Amygdala (tissue), 56 donors: ENCODE measurements around the gene XDH.

Experiments
- DNase-seq, 56 donors: peaks; one replicate each; lab custom pipeline; 2025; lab: John Stamatoyannopoulos, UW

The XDH gene

DNA sequence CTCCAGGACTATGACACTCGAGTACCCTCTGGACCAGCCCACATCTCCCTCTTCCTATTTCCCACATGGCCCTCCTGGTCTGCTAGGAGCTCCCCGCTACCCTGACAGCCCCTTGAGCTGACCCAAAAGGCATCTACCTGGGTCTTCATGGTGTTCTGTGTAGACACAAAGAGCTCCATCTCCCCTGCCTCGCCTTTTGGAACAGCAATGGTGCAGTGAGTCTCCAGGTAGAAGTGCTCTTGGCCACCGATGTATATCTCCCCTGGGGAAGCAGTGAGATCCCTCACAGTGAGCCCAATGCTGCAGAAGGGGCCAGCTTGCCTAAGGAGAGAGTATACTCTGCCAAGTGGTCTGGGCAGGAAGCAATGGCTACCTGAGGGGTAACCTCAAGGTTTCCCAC, 47.8 kb downstream of the XDH start:
- DNase-seq: no peak

DNA sequence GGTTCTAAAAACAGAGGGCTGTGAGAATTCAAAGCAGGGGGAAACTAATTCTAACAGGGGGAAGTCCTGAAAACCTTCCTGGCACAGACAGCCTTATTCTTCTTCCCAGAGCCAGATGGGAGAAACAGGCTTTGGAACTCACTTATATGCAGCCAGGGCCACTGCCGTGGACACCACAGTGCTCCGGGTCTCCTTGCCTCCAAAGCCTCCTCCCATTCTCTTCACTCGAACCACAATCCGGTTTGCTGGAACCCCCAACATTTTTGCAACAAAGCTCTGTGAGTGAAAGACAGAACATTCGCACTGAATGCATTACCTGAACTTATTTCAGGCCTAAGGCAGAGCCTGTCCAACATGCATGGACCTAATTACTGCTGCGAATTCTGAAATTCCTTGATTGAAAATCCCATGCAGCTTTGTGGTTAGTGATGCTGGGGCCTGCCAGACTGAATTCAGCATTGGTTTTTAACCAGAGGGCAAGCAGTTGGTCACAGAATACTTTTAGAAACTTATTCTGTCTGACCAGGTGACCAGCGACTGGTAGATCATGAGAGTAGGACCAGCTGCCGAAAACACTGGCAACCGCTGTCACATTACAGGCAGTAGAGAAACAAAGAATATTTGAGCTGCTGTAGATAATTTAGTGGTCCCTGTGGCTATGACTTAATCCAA, 48.6 kb downstream of the XDH start:
- no peak for DNase-seq

DNA sequence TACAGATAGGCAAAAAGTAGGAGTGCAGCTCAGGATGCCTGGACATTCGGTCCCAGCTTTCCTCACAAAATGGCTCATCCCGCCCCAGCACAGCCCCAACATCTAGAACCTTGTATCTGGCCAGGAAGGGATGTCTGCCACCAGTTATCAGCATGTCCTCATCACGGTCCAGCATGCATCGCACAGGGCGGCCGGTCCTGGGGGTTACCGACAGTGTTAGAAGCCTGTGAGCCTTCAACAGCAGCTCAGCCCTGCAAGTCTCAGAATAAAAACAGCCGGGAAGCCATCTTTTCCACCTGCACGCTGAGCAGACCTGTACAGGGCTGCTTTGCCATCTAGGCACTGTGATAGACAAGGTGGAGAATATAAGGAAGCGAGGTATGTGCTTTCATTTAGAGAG, 49.2 kb downstream of the XDH start:
- DNase-seq: no peak

DNA sequence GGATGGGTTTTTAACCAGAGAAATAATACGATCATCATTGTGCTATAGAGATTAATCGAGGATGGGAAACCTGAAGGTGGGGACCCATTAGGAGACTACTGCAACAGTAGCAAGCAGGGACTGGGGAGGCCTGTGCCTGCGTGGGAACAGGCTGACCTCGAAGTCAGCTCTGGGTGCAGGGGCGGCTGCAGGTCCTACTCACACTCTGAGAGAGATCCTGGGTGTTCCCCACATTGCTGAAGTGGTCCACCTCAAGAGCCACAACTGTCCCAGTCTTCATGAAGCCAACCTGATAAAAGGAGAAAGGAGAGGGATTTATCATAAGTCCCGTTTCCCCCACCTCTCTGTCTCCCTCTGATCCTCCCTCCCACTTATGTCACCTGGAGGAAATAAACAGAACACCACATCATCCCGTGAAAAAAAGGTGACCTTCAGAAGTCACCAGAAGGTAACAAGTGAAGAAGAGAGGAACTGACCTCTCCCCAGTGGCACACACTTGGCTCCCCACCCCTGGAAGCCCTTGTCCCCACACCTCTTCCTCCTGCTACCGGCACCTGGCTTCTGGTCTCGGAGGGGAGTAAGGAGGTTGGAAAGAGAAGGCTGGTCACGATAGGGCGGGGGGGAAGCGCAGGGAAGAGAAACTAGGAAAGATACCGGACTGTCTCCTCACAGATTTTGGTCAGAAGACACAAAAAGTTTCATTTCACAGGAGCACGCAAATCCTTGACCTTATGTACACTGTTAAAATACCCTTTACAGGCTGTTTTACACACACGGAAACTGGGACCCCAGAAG, 50.4 kb downstream of the XDH start:
- DNase-seq: no peak

DNA sequence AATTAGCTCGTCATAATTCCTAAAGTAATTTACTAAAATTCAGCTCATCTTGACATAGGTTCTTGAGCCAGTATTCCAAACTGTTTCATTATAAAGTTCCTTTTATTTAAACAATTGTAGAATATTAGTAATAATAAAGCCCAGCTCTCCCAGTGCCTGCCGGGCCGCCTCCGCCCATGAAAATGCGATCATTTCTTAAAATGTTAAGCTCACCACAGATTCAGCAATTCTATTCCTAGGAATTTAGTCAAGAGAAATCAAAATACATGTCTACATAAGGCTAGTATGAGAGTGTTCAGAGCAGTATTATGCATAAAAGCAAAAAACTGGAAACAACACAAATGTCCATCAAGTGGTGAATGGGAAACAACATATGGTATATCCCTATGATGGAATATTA, 52.0 kb downstream of the XDH start:
- DNase-seq: no peak

DNA sequence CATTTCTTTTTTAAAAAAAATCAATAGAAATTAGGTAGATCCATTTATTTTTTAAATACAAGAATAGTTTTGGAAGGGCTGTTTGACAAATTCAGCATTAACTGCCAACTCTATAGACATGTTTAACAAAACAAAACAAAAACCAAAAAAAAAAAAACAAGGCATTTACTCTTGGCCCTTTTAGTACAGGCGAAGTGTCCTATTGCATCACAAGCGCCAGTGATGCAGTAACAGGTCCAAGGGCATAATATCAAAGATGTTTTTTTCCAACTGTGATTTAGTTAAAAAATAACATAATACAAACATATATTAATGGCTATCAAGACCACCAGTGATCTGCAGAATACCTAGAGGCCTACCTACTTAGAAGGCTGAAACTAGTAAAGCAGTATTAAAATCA, 55.3 kb downstream of the XDH start:
- DNase-seq: no peak

DNA sequence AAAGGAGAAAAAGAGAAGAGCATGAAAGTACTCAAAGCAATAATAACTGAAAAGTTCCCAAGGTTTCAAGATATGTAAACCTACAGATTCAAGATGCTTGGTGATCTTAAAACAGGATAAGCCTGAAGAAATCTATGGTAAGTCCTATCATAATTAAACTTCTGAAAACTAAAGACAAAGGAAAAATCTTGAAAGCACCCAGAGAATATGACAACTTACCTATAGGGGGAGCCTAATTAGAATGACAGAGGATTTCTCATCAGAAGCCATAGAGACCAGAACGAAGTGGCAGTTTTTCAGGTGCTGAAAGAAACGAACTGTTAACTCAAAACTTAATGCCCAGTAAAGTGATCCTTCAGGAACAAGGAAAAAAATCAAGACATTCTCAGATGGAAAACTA, 59.7 kb downstream of the XDH start:
- no peak for DNase-seq

DNA sequence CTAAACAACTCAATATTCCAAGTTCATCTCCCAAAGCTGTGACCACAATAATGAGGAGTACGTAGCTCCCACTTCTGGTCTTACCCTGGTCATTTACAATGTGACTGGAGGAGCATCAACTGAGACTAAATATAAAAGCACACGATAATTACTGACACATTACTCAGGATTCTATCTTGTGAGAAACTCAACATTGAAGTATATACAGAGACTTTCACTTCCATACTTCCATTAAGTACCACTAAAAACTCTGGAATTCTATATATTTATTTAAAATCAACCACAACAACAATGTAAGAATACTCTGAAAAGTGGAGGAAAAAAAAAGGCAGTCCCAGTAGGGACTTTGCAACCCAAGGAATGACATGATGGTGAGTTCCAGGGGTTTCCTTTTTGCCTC, 61.4 kb downstream of the XDH start:
- no peak for DNase-seq

DNA sequence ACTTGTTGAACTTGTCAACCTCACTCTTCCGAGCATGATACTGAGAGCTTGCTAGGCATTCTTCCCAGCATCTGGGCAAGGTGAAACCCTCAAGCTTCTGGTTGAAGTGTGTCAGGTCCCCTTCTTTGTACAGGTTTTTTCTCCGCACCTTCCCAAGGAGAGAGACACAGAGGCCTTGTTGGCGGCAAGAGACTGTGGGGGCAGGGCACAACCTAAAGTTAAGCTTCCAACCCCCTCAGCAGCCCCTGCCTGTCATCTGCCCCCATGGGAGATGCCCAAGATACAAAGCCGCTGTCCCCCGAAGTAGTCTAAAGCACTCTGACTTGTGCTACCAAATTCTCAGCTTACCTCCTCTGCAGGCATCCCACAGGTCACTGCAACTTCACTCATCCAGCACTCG, 64.9 kb downstream of the XDH start:
- no peak for DNase-seq

DNA sequence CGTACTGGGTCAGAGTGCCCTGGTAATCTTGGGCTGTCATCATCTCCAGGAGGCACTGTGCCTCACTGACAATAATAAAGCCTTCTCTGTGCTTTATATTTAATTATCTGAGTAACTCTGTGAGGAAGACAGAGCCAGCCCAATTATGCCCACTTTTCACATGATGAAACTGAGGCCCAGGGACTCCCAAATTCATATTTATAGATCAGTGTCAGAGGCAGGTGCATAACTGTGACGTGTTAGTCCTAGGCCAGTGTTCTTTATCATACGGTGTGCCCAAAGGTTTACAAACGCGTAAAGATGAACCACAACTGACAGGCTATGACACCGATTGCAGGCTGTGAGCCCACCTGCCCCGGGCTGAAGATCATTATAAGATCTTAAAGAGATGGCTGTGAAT, 65.4 kb downstream of the XDH start:
- DNase-seq: no peak

DNA sequence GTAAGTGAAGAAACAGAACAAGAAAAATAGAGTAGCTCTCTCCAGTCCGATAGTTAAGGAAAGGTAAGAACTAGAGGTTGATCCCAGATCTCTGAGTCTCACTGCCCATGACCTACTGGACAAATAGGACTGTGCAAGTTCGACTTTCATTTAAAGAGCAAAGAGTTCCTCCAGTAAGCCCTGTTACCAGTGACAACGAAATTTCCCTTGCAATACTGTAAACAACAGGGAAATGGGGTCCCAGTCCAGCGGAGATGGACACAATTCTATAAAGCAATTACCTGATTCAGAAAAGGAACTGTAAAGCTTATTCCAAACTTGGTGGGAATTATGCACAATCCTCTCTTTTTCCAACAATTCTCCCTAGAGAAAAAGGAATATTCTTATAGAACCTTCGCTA, 65.9 kb downstream of the XDH start:
- no peak for DNase-seq

DNA sequence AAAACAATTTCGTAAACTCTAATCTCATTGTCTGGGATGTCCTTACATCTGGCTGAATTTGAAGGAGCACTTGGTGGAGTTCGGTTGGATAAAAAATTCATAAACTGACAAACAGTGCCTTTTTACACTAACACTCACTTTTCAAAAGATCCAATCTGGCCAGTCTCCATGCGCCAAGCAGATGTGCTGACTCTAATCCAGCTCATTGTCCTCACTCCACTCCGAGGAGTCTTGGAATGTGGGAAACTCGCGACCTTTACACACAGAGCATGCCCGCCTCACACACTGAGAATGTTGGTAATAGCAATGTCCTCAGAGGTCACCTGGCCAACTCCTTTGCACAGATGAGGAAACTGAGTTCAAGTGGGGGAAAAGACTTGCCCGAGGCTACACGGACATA, 66.8 kb downstream of the XDH start:
- no peak for DNase-seq

DNA sequence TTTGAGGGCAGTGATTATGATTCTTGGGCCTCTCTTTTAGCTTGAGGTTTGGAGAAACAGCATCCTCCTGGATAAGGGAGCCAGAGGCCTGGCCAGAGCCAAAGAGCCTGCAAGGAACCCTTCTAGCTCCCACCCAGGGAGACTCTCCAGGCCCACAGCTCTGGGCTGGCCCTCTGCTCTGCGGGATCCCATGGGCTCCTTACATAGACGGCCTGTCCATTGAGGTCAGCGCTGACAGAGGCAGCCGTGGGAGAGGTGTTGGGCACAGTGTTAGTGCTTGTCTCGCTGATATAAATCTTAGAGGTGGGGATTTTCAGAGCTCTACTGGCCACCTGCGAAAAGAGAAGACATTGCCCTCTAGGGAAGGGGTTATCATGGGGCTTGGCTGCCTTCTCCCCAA, 67.2 kb downstream of the XDH start:
- DNase-seq: no peak

DNA sequence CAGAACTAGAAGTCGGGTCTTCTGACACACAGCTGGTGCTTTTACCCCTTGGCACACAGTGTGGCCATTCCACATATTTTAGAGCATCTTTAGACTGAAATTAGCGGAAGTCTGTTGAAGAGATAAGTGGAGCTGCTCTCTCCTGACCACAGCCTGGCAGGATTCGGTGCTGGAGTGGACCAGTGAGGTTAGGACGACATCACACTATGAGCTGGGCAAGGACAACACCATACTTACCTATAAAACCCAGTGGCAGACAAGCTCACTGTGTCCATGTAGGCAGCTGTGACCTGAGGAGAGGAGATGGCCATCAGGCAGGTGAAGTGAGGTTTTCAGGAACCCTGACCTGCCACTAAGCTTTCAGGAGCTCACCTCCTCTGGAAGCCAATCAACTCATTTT, 70.1 kb downstream of the XDH start:
- DNase-seq: no peak

DNA sequence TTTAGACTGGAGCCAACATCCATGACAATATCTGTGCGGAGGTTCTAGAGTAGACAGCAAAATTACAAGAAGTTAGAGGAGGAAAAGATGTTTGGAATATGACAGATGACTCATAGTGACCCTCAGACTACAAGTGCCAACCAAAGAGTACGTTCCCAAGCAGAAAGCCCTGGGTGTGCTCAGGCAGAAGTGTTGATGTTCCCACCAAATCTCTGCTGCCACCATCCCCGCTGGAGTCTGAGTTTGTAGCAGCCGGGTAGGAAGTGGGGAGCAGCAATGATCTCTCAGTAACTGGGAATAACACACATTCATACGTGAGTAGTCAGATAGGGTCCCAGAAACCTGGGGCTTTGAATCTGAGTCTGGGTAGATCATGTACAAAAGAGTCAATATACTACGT, 73.2 kb downstream of the XDH start:
- no peak for DNase-seq

DNA sequence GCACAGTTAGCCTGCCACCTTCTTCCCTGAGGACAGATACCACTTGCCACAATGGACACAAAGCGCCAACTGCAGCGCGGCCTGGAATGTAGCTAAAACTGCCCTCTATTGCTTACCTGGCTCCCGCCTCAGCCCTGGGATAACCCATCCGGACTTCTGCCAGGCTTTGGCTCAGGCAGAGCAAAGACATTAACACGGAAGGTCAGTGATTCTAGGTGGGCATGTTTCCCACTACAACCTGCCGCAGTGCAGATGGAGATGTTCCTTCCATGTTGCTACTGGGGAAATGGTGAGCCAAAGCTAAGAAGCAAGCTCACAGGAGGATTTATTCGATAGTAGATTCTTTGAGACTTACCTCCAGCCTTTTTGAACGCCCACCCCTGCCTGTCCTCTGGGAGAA, 74.8 kb downstream of the XDH start:
- no peak for DNase-seq

DNA sequence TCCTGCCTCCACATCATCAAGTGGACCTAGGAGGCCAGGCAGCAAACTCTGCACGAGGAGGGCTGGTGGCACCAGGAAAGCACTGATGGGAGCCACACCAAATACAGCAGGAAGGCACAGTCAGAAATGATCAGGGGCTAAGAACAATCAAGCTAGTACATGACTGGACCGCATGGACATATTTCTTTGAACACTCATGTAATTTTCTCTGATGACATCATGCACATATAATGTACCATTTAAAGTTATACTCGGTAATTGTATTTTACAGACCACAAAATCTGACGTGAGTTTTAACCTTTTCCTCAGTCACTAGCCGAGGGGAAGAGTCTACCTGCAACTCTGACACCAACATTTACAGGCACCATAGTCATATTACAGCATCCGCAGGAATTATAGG, 76.7 kb downstream of the XDH start:
- DNase-seq: no peak

DNA sequence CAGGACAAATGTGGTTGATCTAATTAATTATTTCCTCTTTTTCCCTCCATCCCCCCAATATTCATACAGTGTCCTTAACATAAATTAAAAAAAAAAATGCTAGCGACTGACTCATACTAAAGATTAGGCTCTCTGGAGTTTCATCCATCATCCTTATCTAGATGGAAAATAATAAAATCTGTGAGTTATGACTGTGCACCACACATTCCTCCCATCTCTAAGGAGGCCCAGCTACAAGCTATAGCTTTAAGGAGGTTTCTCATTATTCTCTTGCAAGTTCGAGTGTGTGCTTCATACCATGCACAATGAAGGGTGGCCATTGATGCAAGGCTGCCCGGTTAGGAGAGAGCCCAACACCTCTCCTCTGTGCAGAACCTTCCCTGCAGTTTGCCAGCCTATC, 77.3 kb downstream of the XDH start:
- no peak for DNase-seq

DNA sequence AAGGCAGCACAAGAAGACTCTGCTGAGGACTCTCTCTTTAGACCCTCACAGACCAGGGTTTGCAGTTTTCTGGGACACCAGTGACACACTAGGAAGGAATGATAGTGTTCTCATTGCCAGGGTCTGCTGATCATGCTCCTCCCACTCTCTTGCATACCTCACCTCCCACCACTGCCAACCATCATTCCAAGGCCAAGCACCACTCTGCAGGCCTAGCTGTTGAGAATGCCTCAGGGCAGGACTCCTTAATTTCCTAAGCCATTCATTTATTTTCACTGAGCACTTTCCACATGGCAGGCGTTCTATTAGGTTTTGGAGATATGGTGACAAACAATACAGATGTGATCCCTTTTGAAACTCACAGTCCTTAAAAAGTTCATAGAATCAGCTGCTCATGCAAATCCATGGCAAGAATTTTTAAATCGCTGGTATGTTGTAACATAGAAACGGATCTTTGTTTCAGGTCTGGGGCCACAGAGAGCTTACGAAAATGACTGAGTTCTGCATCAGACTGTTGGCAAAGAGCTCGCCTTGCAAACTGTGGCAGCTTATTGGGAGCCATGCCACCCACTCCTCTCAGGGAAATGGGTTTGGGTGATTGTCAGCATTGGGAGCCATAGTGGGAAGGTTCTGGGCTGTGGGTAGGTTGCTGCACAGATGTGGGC, 78.5 kb downstream of the XDH start:
- DNase-seq: no peak

DNA sequence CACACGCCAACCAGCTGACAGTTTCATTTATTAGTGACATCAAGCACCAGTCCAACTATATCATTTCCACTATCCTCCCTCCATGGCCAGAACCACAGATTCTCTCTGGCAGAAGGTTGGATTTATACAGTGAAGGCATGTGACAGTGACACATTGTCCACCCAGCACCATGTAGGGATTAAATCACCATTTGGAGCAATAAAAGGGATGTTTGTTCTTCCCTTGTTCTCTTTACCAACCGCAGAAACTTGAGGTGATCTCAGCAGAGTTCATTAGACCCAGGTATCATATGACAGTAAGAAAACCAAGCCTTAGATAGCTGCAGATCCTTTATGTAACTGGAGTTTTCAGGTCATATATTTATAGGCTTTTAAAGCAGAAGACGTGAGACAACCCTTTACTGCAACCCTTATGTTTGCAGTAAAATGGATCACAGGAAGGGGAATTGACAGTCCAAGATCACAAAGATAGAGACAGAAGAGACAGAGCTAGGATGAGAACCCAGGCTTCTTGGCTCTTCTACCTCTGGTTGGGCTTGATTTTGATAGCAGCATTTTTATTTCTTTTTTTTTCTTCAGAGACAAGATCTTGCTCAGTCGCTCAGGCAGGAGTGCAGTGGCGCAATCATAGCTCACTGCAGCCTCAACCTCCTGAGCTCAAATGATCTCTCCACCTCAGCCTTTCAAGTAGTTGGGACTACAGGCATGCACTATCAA, 80.1 kb downstream of the XDH start:
- DNase-seq: no peak

DNA sequence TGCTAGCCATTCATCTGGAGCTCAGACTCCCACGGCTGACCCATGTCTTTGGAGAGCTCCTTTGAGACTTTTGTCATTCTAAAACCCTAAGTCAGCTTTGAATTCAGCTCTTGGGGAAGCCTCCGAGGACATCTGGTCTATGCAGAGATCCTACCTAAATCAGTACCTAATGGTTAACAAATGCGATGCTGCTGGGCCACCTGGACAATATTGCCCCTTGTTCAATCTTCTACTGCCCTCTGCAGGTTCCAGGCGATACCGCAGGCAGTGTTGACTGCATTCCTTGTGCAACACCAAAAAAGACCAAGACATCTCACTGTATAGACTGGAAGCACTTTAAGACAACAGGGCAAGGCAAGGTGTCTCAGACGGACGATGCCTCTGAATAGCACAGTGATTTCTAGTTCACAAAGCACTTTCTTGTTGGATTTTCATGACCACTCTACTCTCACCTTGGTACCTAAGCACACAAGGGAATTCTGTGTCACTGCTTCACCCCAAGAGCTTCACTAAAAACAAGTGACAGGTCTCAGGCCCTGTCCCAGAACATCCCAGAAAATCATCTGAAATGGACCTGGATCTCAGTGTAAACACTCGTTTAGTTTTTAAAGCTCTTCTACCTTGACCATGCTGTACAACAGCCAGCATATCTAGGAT, 80.9 kb downstream of the XDH start:
- DNase-seq: peak in 54 of 56 donors; percentile 3 to 88 (median 46)
